ENCODE measurements around the gene PERM1.
"Not testable (repeated sequence)": the region's sequence is repeated elsewhere in the genome, so short reads cannot be mapped to it uniquely, and the experiment has no call there.

PERM1 gene

DNA sequence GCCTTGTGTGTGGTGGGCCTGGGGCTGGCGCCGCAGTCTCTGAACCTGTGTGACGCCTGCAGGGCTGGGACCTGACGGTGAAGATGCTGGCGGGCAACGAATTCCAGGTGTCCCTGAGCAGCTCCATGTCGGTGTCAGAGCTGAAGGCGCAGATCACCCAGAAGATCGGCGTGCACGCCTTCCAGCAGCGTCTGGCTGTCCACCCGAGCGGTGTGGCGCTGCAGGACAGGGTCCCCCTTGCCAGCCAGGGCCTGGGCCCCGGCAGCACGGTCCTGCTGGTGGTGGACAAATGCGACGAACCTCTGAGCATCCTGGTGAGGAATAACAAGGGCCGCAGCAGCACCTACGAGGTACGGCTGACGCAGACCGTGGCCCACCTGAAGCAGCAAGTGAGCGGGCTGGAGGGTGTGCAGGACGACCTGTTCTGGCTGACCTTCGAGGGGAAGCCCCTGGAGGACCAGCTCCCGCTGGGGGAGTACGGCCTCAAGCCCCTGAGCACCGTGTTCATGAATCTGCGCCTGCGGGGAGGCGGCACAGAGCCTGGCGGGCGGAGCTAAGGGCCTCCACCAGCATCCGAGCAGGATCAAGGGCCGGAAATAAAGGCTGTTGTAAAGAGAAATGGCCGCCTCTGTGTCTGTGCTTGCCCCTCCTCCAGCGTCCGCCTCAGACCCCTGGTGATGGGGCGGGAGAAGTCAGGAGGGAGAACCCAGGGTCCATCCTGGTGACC lies 32.2 kb upstream of the PERM1 start:
- no peak for DNase-seq

DNA sequence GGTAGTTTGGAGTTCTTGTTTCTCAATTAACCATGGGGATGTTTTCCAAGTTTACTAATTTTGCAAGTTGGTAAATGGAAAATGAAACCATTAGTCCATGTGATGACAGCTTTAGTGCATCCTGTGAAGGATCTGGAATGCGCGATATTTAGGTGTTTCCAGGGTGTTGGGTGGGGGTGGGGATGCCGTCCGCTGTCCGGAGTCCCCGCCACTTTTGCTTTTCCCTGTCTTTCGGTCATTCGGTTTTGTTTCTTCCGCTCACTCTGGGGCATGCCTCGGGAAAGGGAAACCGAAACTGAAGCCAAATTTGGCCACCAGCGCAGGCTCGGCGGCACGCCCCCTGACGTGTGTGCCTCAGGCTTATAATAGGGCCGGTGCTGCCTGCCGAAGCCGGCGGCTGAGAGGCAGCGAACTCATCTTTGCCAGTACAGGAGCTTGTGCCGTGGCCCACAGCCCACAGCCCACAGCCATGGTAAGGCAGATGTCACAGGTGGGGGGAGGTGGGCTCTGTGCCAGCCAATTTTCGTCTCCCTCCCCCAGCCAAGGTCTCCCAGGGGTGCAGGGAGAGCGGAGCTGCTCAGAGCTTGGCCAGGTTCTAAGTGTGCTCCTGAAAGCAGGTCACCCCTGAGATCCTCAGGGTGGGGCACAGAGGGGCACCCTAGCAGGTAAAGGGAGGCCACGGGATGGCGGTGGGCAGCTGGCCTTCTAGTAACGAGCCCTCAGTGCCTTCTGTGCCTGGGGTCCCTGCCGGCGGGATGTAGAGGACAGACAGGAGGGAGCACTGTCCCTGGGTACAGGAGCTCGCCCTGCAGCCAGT lies 31.4 kb upstream of the PERM1 start, which contains the start of gene ISG15:
Gene ISG15, plus strand, starts transcription at position 393 of the 817 bp plus-strand sequence. Its CDS starts 77 bp downstream, at position 470.
- peak in 1 of 2 experiments; percentile 47 for DNase-seq

DNA sequence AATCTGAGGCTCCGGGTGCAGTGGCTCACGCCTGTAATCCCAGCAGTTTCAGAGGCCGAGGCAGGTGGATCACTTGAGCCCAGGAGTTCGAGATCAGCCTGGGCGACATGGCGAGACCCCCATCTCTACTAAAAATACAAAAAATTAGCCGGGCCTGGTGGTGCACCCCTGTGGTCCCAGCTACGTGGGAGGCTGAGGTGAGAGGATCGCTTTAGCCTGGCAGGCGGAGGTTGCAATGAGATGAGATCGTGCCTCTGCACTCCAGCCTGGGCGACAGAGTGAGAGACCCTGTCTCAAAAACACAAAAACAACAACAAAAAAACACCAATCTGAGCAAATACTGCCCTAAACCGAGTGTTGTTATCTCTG lies 30.8 kb upstream of the PERM1 start:
- DNase-seq: not testable (repeated sequence)

DNA sequence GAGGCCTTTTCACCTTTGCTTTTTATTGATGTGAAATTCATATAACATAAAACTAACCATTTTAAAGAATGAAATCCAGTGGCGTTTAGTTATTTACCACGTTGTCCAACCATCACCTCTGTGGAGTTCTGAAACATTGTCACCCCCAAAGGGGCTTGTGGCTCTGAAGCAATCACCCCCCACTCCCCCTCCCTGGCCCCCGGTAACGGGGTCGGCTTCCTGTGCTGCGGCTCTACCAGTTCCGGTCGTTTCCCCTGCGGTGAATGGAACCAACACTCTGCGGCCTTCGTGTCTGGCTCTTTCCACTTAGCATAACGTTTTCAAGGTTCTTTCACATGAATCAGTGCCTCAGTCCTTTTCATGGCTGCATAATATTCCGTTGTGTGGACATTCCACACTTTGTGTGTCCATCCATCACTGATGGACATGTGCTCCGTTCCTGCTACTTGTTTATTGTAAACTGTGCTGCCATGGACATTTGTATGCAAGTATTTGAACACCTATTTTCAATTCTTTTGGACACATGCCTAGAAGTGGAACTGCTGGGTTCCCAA lies 29.6 kb upstream of the PERM1 start:
- DNase-seq: no peak

DNA sequence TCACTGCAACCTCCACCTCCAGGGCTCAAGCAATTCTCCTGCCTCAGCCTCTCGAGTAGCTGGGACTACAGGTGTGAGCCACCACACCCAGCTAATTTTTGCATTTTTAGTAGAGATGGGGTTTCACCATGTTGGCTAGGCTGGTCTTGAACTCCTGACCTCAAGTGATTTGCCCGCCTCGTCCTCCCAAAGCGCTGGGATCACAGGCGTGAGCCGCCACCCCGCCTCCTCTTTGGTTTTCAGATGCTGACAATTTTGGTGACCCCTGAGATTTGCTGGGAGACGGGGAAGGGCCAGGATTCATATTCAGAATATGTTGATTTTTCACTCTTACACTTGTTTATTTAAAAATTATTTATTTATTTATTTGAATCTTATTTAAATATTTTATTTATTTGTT lies 28.2 kb upstream of the PERM1 start:
- not testable (repeated sequence) for DNase-seq

DNA sequence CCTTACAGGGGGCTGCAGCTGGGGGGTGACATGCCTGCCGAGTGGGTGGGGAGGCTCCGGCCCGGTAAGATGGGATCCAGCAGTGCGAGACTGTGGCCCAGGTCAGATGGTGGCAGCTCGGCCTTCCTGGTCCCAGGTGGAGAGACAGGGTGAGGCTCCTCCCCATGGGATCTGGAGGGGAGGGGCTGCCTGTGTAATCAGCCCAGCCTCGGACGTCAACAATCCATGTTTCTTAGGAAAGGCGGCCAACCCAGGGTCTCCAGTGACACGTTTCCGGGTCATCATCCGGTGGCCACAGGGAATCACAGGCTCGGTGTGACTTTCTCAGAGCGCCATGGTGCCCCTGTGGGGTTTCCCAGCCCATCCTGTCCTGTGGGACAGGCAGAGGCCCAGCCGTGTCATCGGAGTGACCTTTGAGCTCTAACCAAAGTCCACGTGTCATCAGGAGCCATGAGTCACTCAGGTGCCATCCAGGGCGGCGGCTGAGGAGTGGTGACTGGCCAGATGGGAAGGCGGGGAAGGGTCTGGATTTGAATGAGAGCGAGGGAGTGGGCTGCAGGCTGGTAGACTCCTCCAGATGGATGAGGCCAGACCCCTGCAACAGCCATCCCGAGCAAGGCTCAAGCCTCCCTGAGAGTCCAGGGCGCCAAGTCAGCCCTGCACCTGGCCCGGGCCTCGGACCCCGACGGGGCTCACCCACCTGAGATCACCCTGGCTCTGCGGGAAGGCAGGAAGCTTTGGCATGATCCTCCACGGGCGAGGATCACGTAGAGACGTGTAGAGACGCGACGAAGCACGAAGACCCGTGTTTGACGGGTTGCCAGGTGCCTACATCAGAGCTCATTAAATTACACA lies 24.6 kb upstream of the PERM1 start:
- DNase-seq: no peak

DNA sequence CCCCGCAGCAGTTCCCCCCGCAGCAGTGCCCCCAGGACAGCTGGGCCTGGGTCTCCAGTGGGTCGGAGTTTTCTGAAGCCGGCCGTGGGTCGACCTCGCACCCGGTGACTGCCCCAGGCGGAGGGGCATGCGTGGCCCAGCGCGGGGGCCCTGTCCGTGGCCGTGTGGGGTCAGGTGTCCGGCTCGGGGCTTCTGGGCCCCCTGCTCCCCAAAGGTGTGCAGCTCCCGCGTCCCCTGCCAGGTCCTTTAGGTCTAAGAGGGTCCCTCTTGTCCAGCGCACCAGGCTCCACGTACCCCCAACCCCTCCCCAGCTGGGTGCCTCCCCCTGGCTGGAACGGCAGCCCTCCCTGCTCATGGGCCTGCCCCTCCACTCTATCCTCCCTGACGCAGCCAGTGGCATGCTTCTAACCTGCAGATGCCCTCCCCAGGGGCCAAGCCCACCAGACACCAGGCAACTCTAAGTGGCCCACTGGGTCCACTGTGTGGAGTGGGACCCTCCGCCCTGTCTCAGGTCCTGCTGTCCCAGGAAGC lies 23.9 kb upstream of the PERM1 start:
- DNase-seq: no peak

DNA sequence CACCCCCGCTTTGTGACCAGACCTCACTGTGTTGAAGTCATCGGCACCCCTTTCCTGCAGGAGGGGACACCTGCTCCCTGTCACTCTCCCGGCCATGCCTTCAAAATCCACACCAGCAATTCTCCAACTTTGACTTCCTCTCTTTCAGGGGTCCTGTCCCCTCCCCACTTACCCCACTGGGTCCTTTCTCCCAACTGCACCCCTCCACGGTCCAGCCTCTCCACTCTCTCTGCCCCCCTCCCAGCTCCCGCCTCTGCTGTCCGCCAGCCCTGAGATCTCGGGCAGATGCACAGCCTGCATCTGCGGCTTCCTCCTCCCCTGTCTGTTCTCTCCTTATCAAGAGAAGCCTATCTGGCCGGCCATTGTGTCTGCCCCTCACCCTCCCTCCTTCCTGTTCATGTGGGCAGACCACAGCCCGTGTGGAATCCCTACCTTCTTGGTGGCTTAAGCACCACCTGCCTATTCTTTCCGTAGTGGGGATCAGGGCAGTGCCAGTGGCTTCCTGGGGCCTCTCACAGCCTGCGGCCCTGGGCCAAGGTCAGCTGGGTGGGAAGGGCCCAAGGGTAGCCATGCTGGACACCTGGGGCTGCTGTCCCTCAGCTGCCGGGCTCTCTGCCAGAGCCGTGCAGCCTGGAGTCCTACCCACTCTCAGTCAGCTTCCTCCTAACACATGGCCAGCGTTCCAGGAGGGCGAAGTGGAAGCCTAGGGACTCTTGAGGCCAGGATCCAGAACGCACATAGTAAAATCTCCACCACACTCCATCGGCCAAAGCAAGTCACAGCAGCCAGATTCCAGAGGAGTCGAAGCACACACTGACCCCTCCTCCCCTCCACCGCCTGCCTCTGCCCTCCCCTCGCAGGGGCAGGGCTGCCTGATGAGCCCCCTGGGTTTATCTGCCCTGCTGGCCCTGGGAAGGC lies 23.1 kb upstream of the PERM1 start:
- DNase-seq: no peak

DNA sequence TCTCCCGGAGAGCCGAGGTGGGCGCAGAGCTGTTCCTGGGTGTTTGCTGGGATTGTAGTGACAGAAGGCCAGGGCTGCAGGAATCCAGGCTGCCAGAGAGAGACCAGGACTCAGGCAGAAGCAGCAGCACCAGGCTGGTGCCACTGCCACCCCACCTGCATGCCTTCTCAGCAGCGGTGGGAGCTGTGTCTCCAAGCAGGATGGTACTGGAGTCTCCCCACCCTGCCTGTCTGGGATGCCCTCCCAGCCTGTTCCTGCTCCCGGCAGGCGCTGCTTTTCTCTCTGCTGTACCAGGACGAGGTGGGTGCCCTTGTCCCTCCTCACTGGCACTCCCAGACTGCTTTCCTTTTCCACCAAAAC lies 22.5 kb upstream of the PERM1 start:
- DNase-seq: no peak

DNA sequence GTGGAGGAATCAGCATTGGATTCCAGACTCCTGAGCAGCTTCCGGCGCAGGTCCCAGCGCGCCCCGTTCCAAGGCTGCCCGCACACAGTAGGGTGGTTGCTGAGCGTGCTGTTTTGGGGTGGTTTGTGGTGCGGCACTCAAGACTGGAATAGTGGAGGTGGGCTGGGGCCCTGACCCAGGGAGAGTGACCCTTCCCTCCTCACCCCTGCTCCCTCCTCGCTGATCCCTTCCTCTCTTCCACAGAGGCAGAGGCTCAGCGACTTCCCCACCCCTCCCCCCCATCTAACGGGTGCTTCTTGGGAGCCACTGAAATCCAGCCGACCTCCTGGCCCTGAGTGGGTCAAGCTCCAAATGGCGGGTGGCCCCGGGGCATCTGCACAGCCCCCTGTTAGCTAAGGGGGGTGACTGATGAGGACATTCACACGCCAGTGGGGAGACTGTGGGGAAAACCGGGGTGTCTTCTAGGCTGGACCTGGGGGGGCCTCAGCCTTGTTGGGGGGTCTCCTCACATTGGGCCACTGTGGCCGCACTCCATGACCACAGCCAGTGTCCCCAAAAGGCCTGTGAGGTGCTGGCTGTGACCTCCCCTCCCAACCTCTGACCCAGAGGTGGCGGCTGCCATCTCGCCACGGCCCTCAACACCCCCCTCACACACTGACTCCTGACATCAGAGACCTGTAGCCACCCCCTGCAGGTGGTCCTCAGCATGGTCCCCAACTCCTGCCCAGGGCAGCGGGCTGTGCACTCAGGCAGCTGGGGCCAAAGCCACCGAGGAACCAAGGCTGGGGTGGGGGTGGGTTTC lies 21.9 kb upstream of the PERM1 start:
- DNase-seq: no peak

DNA sequence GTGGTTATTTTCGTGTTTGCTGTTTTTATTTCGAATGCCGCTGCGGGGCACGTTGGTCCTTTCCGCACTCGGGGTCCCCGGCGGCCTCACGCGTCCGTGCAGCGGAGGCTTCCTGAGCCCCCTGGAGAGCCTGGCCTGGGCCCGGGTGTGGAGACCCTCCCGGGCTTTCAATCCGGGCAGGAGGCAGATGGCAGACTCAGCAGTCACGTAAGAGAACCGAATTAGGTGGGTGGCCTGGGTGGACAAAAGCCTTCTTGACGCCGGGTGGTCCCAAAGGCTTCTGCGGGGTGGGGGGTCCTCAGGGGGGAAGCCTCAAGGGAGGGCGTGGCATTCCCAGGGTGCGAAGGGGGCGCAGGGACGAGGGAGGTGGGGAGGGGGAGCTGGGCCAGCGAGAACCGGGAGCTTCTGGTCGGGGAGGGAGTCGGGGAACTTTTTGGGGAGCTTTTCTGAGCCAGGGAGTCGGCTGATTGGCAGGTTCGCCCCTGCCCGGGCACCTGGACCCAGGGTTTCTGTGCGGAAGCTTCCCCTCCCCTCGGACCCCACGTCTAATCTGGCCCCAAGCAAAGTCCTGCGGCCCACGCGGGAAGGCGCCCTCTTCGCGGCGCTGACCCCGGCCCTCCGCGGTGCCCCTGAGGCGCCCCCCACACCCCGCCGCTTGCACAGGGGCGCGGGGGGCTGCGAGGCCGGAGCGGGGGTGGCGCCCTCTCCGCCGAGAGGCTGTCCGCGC lies 19.3 kb upstream of the PERM1 start:
- no peak for DNase-seq

DNA sequence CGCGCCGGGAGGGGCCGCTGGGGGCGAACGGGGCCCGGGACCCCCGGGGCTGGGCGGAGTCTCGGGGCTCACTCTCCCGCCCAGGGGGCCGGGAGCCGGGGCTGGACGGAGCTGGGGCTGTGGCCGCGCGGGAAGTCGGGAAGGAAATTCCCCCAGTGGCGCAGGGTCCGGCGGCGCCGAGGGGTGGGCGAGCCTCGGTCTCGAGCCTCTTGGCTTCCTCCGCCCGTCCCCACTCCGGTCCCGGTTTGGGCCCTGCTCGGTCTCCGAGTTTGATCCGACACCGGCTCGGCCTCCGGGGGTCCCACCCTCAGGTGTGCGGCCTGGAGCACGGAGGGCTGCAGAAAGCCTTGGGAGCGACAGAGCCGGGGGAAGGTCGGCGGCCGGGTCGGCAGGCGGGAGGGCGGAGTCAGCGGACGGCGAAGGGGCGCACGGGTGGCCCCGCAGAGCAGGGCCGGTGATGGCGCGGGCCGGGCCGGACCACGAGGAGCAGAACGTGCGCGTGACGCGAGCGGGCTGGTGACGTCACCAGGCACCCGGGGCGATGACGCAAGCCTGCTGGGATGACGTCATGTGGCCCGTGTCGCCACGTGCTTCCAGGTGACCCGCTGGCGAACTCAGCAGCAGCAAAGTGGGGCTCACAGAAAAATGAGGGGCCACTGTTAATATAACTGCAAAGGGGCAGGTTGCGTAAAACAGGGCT lies 18.6 kb upstream of the PERM1 start:
- DNase-seq: peak; percentile 67 to 84

DNA sequence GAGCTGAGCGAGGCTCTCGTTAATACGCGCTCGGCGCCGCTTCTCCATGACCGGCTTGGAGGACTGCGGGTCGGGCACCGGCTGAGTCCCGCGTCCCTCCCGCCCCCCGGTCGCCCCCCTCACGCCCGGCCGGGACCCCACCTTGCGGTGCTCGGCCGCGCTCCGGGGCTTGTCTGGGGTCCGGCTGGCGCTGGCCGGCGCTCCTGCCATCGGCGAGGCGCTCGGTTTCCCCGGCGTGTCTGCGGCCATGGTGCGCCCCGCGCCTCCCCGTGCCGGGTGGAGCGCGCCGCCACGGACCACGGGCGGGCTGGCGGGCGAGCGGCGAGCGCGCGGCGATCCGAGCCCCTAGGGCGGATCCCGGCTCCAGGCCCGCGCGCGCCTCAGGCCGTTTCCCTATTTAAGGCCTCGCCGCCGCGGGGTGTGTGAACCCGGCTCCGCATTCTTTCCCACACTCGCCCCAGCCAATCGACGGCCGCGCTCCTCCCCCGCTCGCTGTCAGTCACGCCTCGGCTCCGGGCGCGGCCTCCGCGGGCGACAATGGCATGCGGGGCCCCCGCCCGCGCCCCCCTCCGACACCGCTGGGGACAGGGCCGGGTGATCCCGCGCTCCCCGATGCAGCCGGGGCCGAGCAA lies 17.9 kb upstream of the PERM1 start, which contains the start of gene HES4:
Gene HES4, minus strand, starts transcription at position 373 of the 632 bp plus-strand sequence. Its CDS starts 124 bp downstream, at position 249.
- DNase-seq: peak; percentile 85 to 86

DNA sequence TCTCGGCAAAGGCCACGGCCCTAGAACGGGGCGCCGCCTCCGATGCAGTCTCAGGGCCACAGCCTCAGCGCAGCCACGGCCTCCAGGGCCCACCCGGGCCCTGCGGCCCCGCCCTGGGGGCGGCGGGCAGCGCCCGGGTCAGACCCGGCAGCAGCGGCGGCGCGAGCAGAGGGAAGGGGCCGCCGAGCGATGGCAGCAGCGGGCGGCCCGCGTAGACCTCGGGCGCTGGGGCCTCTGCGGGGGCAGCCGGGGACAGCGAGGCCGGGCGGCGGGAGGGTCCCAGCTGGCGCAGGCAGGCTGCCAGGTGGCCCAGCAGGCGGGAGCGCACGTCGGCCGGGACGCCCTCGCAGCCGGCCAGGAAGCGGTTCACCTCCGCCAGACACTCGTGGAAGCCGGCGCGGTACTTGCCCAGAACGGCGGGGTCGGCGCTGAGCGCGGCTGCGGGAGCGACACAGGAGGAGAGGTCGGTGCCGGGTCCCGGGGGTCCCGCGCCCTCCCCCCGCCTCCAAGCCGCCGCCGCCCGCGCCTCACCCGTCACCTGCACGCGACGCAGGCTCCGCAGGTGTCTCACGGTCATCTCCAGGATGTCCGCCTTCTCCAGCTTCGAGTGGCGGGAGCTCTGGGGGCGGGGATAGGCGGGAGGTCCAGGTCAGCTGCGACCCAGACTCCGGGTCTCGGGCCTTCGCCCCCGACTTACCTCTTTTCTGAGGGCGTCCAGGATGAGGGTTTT lies 17.3 kb upstream of the PERM1 start:
- peak in 1 of 2 experiments; percentile 33 for DNase-seq

DNA sequence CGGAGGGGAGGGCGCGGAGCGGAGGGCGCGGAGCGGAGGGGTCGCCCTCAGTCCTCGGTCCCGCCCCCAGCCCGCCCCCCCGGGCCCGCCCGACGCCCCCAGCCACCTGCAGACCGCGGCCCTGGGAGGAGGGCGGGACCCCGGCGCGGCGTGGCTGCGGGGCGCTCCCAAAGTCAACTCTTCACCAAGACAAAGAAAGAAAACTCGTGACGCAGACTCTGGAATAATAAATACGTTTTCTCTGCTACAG lies 16.8 kb upstream of the PERM1 start:
- DNase-seq: no peak

DNA sequence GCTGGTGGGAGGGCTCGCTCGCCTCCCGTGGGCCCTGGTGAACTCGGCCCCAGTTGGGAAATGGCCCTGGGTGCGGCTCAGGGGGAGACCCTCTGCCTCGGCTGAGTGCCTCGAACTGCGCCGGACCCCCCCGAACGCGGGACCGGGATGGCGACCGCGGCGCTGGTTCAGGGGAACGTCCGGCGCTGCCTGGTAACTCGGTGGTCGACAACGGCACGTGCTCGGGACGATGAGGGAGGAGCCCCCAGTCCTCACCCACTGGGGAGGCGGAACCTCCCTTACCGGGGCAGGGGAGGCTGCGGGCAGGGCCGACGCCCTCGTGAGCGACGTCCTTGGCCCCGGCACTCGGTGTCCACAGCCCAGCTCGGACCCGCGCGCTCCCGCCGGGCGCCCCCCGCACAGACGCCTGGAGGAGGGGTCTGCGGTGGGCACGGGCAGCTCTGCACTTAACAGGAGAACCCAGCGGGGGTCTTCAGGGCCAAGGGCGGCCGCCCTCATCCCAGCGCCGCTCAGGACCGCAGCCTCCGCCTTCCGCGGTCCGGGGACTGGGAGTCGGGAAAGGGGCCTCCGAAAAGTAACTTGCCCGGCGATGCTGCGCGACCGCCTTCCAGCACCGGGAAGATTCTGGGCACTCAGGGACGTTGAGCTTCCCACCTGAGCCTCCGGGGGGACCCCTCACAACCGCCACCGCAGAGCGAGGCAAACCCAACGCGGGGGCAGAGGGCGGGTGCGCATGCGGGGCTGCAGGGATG lies 16.3 kb upstream of the PERM1 start:
- no peak for DNase-seq

DNA sequence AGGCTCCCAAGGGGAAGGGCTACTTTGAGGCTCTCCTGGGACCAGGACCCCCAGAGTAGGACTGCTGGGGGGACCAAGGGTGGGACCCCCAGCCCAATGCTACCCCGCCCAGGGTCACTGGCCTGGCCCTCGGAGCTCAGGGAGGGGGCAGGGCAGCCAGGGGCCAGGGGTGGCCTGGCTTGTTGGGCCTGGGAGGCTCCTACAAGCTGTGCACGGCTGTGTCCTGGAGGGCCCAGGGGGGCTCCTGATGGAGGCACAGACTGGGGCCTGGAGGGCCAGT lies 15.8 kb upstream of the PERM1 start:
- no peak for DNase-seq

Measured in NCI-H1930 (cell line).